Activated CD4-positive, alpha-beta T cell treated with anti-CD3 and anti-CD28 coated beads, Interleukin-2, amount 10 ng/mL, durations not matched to agents 24 days and 14 days (primary cell): ENCODE measurements around the gene PKP4. TPM values are rescaled to one million over a fixed set of nuclear protein-coding genes. Genes with fewer than 3 reads are reported as not detected.

Source experiments
- DNase-seq: peaks from one replicate; pipeline ENCODE4 v3.0.0; 2022
- H3K27ac Mint-ChIP-seq: one replicate; pipeline ENCODE4 v1.8.0; 2022; ENCODE audit warnings: mild to moderate bottlenecking, mixed read lengths
- H3K27me3 Mint-ChIP-seq: one replicate; pipeline ENCODE4 v1.8.0; 2022; ENCODE audit warnings: mixed read lengths
- H3K36me3 Mint-ChIP-seq: one replicate; pipeline ENCODE4 v1.8.0; 2022; ENCODE audit warnings: low read depth, mild to moderate bottlenecking, mixed read lengths
- H3K4me1 Mint-ChIP-seq: one replicate; pipeline ENCODE4 v1.8.0; 2021; ENCODE audit warnings: mixed read lengths
- H3K4me3 Mint-ChIP-seq: one replicate; pipeline ENCODE4 v1.8.0; 2022; ENCODE audit warnings: mild to moderate bottlenecking, moderate library complexity, mixed read lengths
- H3K9me3 Mint-ChIP-seq: one replicate; pipeline ENCODE4 v1.8.0; 2021; ENCODE audit warnings: mixed read lengths
- intact Hi-C: fragments of 100-400 bp; cut with micrococcal nuclease; formaldehyde crosslinking; loops from one replicate; pipeline ENCODE4 v1.15.1; 2023
- total RNA-seq: library from RNA; stranded (reverse); gene quantifications from 2 replicates; pipeline ENCODE4 v1.2.3, GENCODE V29; 2022

The PKP4 gene
- total RNA-seq, 1 donor from 2014 or later = 32.6 TPM

DNA sequence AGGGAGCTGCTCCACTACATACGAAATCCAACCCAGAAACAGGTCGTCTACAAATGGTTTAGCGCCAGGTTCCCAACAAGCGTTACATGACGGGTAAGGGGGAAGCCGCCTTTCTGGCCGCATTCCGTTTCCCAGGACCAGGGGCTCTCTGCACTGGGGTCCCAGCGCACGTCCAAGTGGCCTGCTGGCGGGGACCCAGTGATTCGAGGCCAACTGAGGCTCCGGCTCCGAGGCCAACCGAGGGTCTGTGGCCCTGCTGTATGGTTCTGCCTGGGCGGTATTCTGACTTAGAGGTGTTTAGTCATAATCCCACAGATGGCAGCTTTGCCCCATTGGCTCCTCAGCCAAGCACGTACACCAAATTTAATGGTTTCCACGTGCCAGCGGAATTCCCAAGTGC is 127.2 kb downstream of the PKP4 start:
- Mint-ChIP-seq H3K4me3 (no peak overlapping the region), H3K36me3 (no peaks in the 10 kb centered on the region), H3K27ac (no peak overlapping the region), H3K4me1 (no peaks in the 10 kb centered on the region), H3K27me3 (no peaks in the 10 kb centered on the region), H3K9me3 (no peaks in the 10 kb centered on the region)
- intact Hi-C loops = no loop called here
- no peak for DNase-seq

DNA sequence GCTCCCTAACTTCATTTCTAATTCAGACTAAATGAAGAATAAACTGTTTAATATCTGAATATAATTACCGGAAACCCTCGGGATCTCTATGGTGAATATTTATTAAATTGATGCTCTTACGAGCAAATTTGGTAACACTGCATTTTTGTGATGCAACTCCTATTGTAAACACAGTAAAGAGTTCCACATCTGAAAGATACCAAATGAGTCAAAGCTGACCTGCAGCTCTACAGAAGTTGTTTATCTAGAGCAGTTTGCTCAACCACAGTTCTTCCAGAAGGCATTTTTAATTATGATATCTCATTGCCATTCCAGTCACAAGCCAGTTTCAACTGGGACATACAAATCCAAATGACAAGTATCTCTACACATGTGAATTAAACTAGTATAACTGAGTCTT is 129.7 kb downstream of the PKP4 start:
- H3K27me3 Mint-ChIP-seq = no peaks in the 10 kb centered on the region
- DNase-seq = no peak
- no peaks in the 10 kb centered on the region for H3K9me3 Mint-ChIP-seq
- intact Hi-C loops = no loop called here
- H3K36me3 Mint-ChIP-seq = no peaks in the 10 kb centered on the region
- H3K4me3 Mint-ChIP-seq = no peak overlapping the region
- H3K27ac Mint-ChIP-seq = no peak overlapping the region
- no peaks in the 10 kb centered on the region for H3K4me1 Mint-ChIP-seq

DNA sequence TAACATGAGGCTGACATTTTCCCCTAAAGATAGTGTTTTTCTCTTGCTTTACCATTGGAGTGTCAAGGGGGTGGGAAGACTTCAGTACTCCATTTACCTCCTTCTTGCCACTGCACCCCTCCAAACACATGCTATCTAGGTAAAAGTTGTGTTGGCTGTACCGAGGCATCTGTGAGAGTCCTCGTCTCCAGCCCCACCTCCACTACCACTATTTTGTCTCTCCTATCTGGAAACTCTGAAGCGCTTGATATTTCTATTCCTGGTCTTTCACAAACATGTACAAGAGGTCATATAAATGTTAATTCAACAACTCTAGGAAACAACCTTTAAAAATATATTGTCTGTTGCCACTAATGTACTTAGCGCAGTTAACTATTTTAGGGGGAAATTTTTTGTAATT is 132.6 kb downstream of the PKP4 start:
- H3K4me1 Mint-ChIP-seq = no peaks in the 10 kb centered on the region
- H3K27ac Mint-ChIP-seq = no peak overlapping the region
- no peak overlapping the region for H3K4me3 Mint-ChIP-seq
- DNase-seq = no peak
- H3K27me3 Mint-ChIP-seq = no peaks in the 10 kb centered on the region
- no peaks in the 10 kb centered on the region for H3K36me3 Mint-ChIP-seq
- intact Hi-C loops = no loop called here
- no peaks in the 10 kb centered on the region for H3K9me3 Mint-ChIP-seq

DNA sequence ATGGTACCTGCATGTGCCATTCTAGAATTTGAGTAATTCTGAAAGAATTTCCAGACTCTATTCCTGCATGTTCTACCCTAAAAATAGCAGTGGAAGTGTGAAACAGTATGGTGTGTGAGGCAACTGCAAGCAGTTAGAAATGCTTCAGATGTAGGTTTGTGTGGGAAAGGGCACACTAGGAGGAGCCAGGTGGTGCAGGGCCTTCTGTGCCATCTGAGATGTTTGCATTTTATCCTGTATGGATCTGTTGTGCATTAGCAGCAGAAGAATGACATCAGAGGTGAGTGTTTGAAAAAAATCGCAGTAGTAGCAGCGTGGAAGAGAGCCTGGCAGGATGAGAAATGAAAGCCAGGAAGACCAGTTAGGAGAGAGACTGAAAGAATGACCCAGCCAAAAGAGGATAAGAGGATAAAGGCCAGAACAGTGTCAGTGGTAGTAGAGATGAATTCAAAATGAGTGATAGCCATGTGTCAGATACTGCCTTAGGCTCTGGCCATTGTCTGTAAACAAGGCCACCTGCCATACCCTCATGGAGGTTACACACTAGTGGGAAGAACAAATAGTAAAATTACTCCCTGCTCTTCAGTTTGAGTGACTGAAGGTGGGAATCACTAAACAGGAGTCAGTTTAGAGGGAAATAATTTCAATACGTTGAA is 142.2 kb downstream of the PKP4 start:
- intact Hi-C loops = no loop called here
- Mint-ChIP-seq H3K9me3 (no peaks in the 10 kb centered on the region), H3K27me3 (no peaks in the 10 kb centered on the region), H3K27ac (no peak overlapping the region), H3K4me3 (no peak overlapping the region), H3K4me1 (no peaks in the 10 kb centered on the region), H3K36me3 (no peaks in the 10 kb centered on the region)
- no peak for DNase-seq

DNA sequence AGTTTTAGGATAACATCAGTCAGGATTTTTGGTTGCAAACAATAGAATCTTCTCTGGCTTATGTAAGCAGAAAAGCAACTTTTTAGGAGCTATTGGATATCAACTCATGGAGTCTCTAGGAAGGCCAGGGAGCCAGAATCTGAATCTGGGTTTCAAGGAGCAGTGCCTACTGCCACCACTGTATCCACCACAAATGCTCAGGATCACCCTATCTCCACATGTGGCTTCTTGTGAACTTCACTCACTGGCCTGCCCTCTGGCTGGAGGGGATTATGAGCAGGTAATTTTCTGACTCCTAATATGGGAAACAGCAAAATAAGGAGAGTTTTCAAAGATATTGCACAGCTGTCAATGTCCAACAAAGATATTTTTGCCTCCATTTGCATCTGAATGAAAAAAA is 142.9 kb downstream of the PKP4 start:
- DNase-seq = no peak
- Mint-ChIP-seq H3K27ac (no peak overlapping the region), H3K4me3 (no peak overlapping the region), H3K36me3 (no peaks in the 10 kb centered on the region), H3K27me3 (no peaks in the 10 kb centered on the region), H3K9me3 (no peaks in the 10 kb centered on the region), H3K4me1 (no peaks in the 10 kb centered on the region)
- intact Hi-C loops = no loop called here

DNA sequence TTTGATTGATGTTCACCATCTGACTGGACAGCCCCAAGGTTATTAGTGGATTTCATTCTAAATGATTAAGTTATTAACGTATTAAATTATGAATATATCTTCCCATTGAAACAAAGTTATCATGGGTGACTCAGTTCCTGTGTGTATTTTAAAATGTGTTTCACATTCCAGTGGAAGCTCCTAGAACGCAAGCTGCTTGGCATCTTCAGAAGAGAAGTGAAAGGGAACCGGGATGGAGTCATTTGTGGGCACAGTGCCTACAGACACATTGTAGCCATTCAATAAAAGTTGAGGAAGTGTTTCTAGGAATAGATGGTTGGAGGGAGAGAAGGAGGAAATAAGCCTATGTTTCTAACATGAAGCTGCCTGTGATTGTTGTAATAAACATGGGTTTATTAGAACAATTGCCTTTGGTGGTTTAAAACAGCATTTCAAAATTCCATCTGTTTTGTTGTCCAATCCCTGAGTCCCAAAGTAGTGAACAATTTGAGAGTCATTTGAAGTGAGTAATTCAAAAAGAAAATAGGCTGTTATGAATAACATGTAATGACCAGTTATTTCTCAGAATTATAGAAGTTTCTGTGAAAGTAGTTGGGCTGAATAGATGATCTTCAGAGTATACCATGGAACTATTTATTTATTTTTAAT is 143.5 kb downstream of the PKP4 start:
- Mint-ChIP-seq H3K27ac (no peak overlapping the region), H3K4me1 (no peaks in the 10 kb centered on the region), H3K4me3 (no peak overlapping the region), H3K36me3 (no peaks in the 10 kb centered on the region), H3K27me3 (no peaks in the 10 kb centered on the region), H3K9me3 (no peaks in the 10 kb centered on the region)
- DNase-seq = no peak
- intact Hi-C loops = no loop called here

DNA sequence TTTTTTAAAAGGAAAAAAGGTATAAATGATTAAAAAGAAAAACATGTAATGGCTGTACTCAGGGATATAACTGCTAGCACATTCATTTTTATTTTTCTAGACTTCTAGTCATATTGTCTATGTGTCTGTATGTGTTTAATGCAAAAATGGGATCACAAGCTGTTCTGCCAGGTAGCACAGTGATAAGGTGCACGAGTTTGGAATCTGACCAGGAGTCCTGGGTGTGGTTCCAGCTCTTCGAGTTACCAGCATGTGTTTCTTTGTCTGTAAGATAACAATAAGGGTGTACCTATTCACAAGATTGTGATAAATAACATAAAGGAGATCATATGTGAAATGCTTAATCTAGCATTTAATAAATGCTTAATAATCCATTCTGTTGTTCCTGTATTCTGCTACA is 145.3 kb downstream of the PKP4 start:
- Mint-ChIP-seq H3K27me3 (no peaks in the 10 kb centered on the region), H3K27ac (no peak overlapping the region), H3K36me3 (no peaks in the 10 kb centered on the region), H3K4me1 (no peaks in the 10 kb centered on the region), H3K4me3 (no peak overlapping the region), H3K9me3 (no peaks in the 10 kb centered on the region)
- DNase-seq = no peak
- intact Hi-C loops = no loop called here

DNA sequence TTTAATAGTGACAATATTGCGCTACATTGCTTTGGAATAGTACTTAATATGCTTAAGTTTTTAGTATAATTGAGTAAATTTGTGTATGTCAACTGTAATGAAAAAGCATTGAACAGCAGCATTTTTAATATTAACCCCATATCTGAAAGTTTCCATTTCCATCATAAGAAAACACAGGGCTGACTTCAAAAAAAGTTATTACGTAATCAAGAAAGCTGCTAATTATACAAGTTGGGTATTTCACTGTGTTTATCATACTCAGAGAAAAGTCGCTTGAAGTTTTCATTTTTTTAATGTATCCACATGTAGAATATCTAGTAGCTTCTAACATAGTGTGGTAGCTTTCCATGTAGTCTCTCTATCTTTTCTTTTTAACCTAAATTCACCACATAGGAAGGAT is 146.5 kb downstream of the PKP4 start:
- no peak overlapping the region for H3K27ac Mint-ChIP-seq
- H3K36me3 Mint-ChIP-seq = no peaks in the 10 kb centered on the region
- no peak overlapping the region for H3K4me3 Mint-ChIP-seq
- intact Hi-C loops = no loop called here
- DNase-seq = no peak
- H3K9me3 Mint-ChIP-seq = no peaks in the 10 kb centered on the region
- no peaks in the 10 kb centered on the region for H3K4me1 Mint-ChIP-seq
- H3K27me3 Mint-ChIP-seq = no peaks in the 10 kb centered on the region

DNA sequence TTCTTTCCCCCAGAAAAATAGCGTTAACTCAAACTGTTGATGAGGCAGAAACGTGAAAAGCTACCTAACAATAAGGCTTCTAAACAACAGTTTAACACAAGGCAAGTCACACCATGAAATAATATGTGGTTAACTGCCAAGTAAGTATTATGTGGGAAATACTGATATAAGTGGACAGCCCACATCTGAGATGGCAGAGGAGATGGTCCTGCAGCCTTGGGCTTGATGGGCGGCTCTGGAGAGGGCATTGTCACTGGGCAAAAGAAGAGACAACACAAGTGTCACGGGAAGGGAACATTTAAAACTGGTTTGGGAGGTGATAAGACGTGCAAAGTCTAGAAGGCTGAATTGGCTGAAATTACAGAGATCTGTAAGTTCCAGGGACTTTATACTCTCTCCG is 147.2 kb downstream of the PKP4 start:
- intact Hi-C loops = no loop called here
- Mint-ChIP-seq H3K27me3 (no peaks in the 10 kb centered on the region), H3K4me3 (no peak overlapping the region), H3K27ac (no peak overlapping the region), H3K9me3 (no peaks in the 10 kb centered on the region), H3K4me1 (no peaks in the 10 kb centered on the region), H3K36me3 (no peaks in the 10 kb centered on the region)
- no peak for DNase-seq

DNA sequence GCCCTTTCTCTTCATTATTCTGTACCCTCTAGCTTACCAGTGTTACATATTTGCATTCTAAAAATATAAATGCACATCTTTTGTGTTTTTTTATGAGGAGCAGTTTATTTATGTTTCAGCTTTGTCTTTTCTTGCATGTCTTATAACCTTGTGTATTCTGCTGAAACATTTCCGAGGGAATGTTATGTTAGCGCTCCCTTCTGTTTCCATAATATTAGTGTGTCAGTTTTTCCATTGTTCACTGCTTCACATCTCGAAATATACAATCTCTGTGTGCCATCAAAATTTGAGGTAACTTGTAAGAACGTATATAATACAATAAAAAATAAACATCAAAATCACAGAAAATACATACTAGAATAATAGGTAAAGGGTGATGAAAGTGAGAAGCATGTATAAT is 153.3 kb downstream of the PKP4 start:
- Mint-ChIP-seq H3K4me1 (no peaks in the 10 kb centered on the region), H3K27me3 (no peaks in the 10 kb centered on the region), H3K9me3 (no peaks in the 10 kb centered on the region), H3K27ac (no peak overlapping the region), H3K36me3 (no peaks in the 10 kb centered on the region), H3K4me3 (no peak overlapping the region)
- intact Hi-C loops = no loop called here
- DNase-seq = no peak

DNA sequence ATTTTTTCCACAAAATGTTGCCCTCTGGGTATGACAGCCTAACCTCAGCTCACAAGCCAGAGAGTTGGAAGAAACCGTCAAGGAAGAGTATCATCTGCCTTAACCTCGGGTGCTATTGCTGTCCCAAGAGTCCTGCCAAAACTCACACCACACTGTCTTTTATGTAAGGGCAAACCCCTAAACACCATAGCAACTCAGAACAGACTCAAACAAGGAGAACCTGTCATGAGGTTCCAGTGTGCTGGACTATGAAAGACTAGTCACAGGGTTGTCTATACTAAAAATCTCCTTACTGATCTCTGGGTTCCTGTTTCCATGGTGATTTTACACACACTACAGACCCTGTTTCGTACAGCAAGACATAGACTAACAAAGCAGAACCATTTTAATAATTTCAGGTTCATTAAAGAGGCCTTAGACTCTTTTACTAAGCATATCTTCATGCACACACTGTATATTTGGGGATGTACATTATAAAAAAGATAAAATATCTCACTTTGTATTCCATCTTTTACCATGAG is 159.8 kb downstream of the PKP4 start:
- no peak for DNase-seq

DNA sequence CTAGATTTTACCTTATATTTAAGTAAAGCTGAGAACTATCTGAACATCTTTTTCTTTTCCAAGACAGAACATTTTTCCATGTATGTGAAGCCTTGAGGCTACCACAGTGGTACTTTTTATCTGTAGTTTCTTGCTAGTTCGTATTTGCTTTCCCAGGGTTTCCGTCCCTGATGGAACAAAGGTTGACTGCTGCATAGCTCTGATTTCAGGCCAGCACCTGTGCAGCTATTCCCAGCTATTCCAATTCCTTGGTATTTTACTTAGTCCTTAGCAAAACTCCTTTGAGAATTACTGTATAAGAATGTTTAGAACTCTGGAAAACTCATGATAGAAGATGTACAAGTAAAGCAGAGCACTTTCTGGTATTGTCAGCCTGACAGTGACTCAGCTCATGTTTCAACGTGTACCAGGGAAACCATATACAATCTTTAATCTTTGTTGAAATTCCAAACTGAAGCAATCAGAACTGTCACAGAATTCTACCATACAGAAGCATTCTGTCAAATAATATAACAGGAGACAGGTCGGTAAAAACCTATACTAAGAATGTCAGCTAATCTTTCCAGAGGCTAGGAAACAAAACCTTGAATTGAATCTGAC is 162.2 kb downstream of the PKP4 start:
- intact Hi-C loops = no loop called here
- H3K27ac Mint-ChIP-seq = no peak overlapping the region
- DNase-seq = no peak
- H3K27me3 Mint-ChIP-seq = no peaks in the 10 kb centered on the region
- no peak overlapping the region for H3K4me3 Mint-ChIP-seq
- peaks cover 5% of the 10 kb centered on the region for H3K36me3 Mint-ChIP-seq
- H3K9me3 Mint-ChIP-seq = no peaks in the 10 kb centered on the region
- H3K4me1 Mint-ChIP-seq = no peaks in the 10 kb centered on the region

More for the DNA sequence above, 159.8 kb downstream of the PKP4 start:
- Mint-ChIP-seq H3K4me1 (no peaks in the 10 kb centered on the region), H3K9me3 (no peaks in the 10 kb centered on the region), H3K4me3 (no peak overlapping the region), H3K27ac (no peak overlapping the region), H3K27me3 (no peaks in the 10 kb centered on the region), H3K36me3 (peaks cover 2% of the 10 kb centered on the region)
- intact Hi-C loops = no loop called here

DNA sequence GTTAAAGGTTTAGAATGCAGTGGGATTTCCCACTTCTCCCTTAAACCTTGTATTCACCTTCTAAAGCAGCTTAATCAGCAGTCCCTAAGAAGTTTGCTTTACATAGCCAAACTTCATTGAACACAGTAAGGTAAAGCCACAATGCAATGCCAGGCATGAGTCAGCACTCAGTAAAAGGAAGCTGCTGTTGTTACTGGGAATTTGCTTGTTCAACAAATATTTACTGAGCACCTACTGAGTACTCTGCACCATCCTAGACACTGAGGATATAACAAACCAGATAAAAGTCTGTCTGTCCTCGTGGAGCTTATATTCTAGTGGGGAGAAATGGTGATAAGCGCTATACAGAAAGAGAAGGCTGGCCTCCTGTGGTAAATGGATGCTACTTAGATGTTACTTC is 162.7 kb downstream of the PKP4 start:
- Mint-ChIP-seq H3K27ac (no peak overlapping the region), H3K27me3 (no peaks in the 10 kb centered on the region), H3K4me1 (no peaks in the 10 kb centered on the region), H3K4me3 (no peak overlapping the region), H3K36me3 (peaks cover 5% of the 10 kb centered on the region), H3K9me3 (no peaks in the 10 kb centered on the region)
- no peak for DNase-seq
- intact Hi-C loops = no loop called here

DNA sequence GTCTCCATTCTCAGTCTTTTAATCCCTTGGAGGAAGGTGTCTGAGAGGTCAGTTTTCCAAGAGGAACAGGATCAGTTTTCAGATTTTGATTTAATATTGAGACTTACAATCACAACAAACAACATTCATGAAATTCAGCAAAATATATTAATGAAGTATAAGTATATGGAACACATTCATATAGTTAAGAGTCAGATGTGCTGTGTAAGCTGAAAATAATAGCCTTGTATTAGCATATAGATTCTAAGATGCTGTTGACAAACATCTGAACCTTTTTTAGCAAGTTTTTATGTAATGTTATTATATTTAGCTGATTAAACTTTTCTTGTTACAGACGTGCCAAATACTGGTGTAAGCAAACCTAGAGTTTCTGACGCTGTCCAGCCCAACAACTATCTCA is 163.9 kb downstream of the PKP4 start:
- H3K36me3 Mint-ChIP-seq = peaks cover 12% of the 10 kb centered on the region
- no peaks in the 10 kb centered on the region for H3K9me3 Mint-ChIP-seq
- no peak overlapping the region for H3K4me3 Mint-ChIP-seq
- no peak overlapping the region for H3K27ac Mint-ChIP-seq
- no peaks in the 10 kb centered on the region for H3K4me1 Mint-ChIP-seq
- no peaks in the 10 kb centered on the region for H3K27me3 Mint-ChIP-seq
- intact Hi-C loops = no loop called here
- no peak for DNase-seq
